Kidney (tissue), 14 donors: ENCODE results near the gene COL23A1. TPM values are rescaled to one million over a fixed set of nuclear protein-coding genes. Genes with fewer than 3 reads are reported as not detected.
A peak's percentile ranks its signal among the peaks of the same experiment; 100 is the strongest.

Experiments used
- DNase-seq, 5 donors: peaks; one replicate each; pipeline ENCODE4 v3.0.0-alpha.2; 2013 to 2020
- FAIRE-seq: peaks from 2 replicates; lab custom pipeline; 2012; peaks lifted over from hg19 to GRCh38; lab: Jason Lieb, UNC
- H3K27ac ChIP-seq, 2 donors: one replicate each; pipeline ENCODE4 v1.7.0; 2013; ENCODE audit warnings: low read depth in 2 of 2, low read length in 2 of 2, inconsistent platforms in 1 of 2
- H3K27me3 ChIP-seq: one replicate; pipeline ENCODE4 v1.7.1; 2013; ENCODE audit warnings: low read length, inconsistent platforms; ENCODE audit not compliant: control insufficient read depth, insufficient read depth
- H3K36me3 ChIP-seq, 3 donors: one replicate each; pipeline versions ENCODE4 v1.7.0 to v1.7.1; 2013; ENCODE audit warnings: low read length in 3 of 3, control low read depth in 1 of 3, inconsistent platforms in 1 of 3; ENCODE audit not compliant: insufficient read depth in 3 of 3, control insufficient read depth in 2 of 3
- H3K4me1 ChIP-seq, 3 donors: one replicate each; pipeline versions ENCODE4 v1.7.0 to v1.7.1; 2013; ENCODE audit warnings: low read length in 3 of 3, inconsistent platforms in 1 of 3, low read depth in 1 of 3; ENCODE audit not compliant: control insufficient read depth in 2 of 3, insufficient read depth in 2 of 3
- H3K4me3 ChIP-seq, 3 donors: one replicate each; pipeline versions ENCODE4 v1.7.0 to v1.8.1; 2013; ENCODE audit warnings: low read length in 3 of 3, control low read depth in 1 of 3, inconsistent platforms in 1 of 3
- H3K9ac ChIP-seq, 3 donors: one replicate each; pipeline versions ENCODE4 v1.7.0 to v1.7.1; 2013; ENCODE audit warnings: low read length in 3 of 3, control low read depth in 1 of 3, inconsistent platforms in 1 of 3
- H3K9me3 ChIP-seq, 3 donors: one replicate each; pipeline versions ENCODE4 v1.7.0 to v1.7.1; 2013; ENCODE audit warnings: low read length in 3 of 3, control low read depth in 1 of 3, inconsistent platforms in 1 of 3; ENCODE audit not compliant: control insufficient read depth in 2 of 3, insufficient read depth in 1 of 3
- intact Hi-C: fragments of 100-400 bp; cut with DNase I; formaldehyde crosslinking; loops from one replicate; pipeline ENCODE4 v1.11.1; 2022
- polyA plus RNA-seq: library from polyadenylated mRNA; stranded (reverse); fragments of 350-450 nt; fragmentation: Illumina TruSeq; extraction: RNeasy Lipid Tissue Mini Kit (QIAGEN cat#74804); gene quantifications from one replicate; pipeline ENCODE4 v1.2.3, GENCODE V29; 2014; ENCODE audit warnings: low read depth, low replicate concordance; ENCODE audit not compliant: insufficient read depth
- total RNA-seq: library from RNA; stranded (reverse); fragmentation: NEBNext Ultra II Directional; extraction: Animal tissue kit (Norgen Biotek cat#: 25700); gene quantifications from one replicate; pipeline ENCODE4 v1.2.1, GENCODE V29; 2021
- TF ChIP-seq, protein P1 (sequence below): IDR thresholded peaks from 3 replicates; pipeline ENCODE4 v1.5.1; 2012; ENCODE audit warnings: mild to moderate bottlenecking, moderate library complexity, borderline replicate concordance; ENCODE audit not compliant: insufficient read depth; ENCODE audit errors: extremely low read depth
- donor health status: control.
- donor health status: control.
- donor health status: control.
- donor health status: control.
- donor health status: control.
- donor health status: DM: yes; HTN: yes; CAD: no.
- donor health status: Normal renal cell carcinoma (clear cell type).

The COL23A1 gene
- total and polyA plus RNA-seq, 2 donors from 2014 or later = 4.1 to 8.7 TPM

- no peak overlapping the region for H3K4me3 ChIP-seq
- H3K9ac ChIP-seq = no peak overlapping the region
- TF ChIP-seq, protein P1, sequence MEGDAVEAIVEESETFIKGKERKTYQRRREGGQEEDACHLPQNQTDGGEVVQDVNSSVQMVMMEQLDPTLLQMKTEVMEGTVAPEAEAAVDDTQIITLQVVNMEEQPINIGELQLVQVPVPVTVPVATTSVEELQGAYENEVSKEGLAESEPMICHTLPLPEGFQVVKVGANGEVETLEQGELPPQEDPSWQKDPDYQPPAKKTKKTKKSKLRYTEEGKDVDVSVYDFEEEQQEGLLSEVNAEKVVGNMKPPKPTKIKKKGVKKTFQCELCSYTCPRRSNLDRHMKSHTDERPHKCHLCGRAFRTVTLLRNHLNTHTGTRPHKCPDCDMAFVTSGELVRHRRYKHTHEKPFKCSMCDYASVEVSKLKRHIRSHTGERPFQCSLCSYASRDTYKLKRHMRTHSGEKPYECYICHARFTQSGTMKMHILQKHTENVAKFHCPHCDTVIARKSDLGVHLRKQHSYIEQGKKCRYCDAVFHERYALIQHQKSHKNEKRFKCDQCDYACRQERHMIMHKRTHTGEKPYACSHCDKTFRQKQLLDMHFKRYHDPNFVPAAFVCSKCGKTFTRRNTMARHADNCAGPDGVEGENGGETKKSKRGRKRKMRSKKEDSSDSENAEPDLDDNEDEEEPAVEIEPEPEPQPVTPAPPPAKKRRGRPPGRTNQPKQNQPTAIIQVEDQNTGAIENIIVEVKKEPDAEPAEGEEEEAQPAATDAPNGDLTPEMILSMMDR = no peak
- H3K27me3 ChIP-seq = no peaks in the 10 kb centered on the region
- intact Hi-C loops = no loop called here
- H3K27ac ChIP-seq = no peak overlapping the region
- FAIRE-seq (no peak), DNase-seq (peak in 1 of 5 donors; percentile 69)
- H3K9me3 ChIP-seq = no peaks in the 10 kb centered on the region
- no peaks in the 10 kb centered on the region for H3K36me3 ChIP-seq
- H3K4me1 ChIP-seq = no peaks in the 10 kb centered on the region
Observed at GRCh38 chr5:178249191-178249989, 340.8 kb downstream of the COL23A1 start.

GRCh38 chr5:178248750-178249149 is 341.4 kb downstream of the COL23A1 start:
- Histone ChIP-seq H3K4me1 (no peaks in the 10 kb centered on the region), H3K4me3 (no peak overlapping the region), H3K27me3 (no peaks in the 10 kb centered on the region), H3K27ac (no peak overlapping the region), H3K36me3 (no peaks in the 10 kb centered on the region), H3K9me3 (no peaks in the 10 kb centered on the region), H3K9ac (no peak overlapping the region)
- intact Hi-C loops = no loop called here
- no peak for FAIRE-seq
- peak in 1 of 5 donors; percentile 47 for DNase-seq
- TF ChIP-seq, protein P1 = no peak

GRCh38 chr5:178247481-178248456 is 342.4 kb downstream of the COL23A1 start:
- H3K4me3 ChIP-seq = no peak overlapping the region
- no peaks in the 10 kb centered on the region for H3K27me3 ChIP-seq
- no peaks in the 10 kb centered on the region for H3K9me3 ChIP-seq
- intact Hi-C loops = no loop called here
- FAIRE-seq = no peak
- DNase-seq = peak in 1 of 5 donors; percentile 54
- H3K36me3 ChIP-seq = no peaks in the 10 kb centered on the region
- no peak overlapping the region for H3K27ac ChIP-seq
- H3K9ac ChIP-seq = no peak overlapping the region
- no peaks in the 10 kb centered on the region for H3K4me1 ChIP-seq
- TF ChIP-seq, protein P1 = no peak
